Stimulated activated CD4-positive, alpha-beta T cell treated with anti-CD3 and anti-CD28 coated beads, Interleukin-12 subunit alpha, Interleukin-12 subunit beta, amount 100 ng/mL, for 24 hours (primary cell): ENCODE results near the gene PTPRN2.

Source experiments
- DNase-seq, 2 experiments: peaks; one replicate each; pipeline ENCODE4 v3.0.0-alpha.2; 2020; ENCODE audit warnings: low read depth in 2 of 2

Gene PTPRN2

GRCh38 chr7:157627646-157628045 is 960.0 kb downstream of the PTPRN2 start:
- no peak for DNase-seq

GRCh38 chr7:157627033-157627432 is 960.6 kb downstream of the PTPRN2 start:
- DNase-seq = no peak

- no peak for DNase-seq
These were observed 961.5 kb downstream of the PTPRN2 start for GRCh38 chr7:157625973-157626742.

GRCh38 chr7:157623556-157623955 is 964.1 kb downstream of the PTPRN2 start:
- DNase-seq = no peak

- DNase-seq = no peak
These were observed 965.0 kb downstream of the PTPRN2 start for GRCh38 chr7:157622408-157623205.

- DNase-seq = no peak
These were observed 965.6 kb downstream of the PTPRN2 start for GRCh38 chr7:157622000-157622399.

GRCh38 chr7:157621131-157621681 is 966.4 kb downstream of the PTPRN2 start:
- DNase-seq = no peak

GRCh38 chr7:157620616-157621015 is 967.0 kb downstream of the PTPRN2 start:
- DNase-seq = no peak

GRCh38 chr7:157619753-157620525 is 967.7 kb downstream of the PTPRN2 start:
- no peak for DNase-seq

- DNase-seq = no peak
These were observed 968.6 kb downstream of the PTPRN2 start for GRCh38 chr7:157618823-157619606.

GRCh38 chr7:157618091-157618726 is 969.4 kb downstream of the PTPRN2 start:
- no peak for DNase-seq

GRCh38 chr7:157617401-157617800 is 970.2 kb downstream of the PTPRN2 start:
- DNase-seq = no peak

GRCh38 chr7:157616931-157617330 is 970.7 kb downstream of the PTPRN2 start:
- DNase-seq = no peak

GRCh38 chr7:157616426-157616825 is 971.2 kb downstream of the PTPRN2 start:
- no peak for DNase-seq

- no peak for DNase-seq
These were observed 971.8 kb downstream of the PTPRN2 start for GRCh38 chr7:157615852-157616251.

GRCh38 chr7:157615101-157615817 is 972.4 kb downstream of the PTPRN2 start:
- no peak for DNase-seq

- DNase-seq = no peak
These were observed 973.1 kb downstream of the PTPRN2 start for GRCh38 chr7:157614457-157615020.

- DNase-seq = no peak
These were observed 973.9 kb downstream of the PTPRN2 start for GRCh38 chr7:157613575-157614322.
